Measurements from ENCODE around the gene HIPK1.
A peak's percentile ranks its signal among the peaks of the same experiment; 100 is the strongest.
"Not testable (repeated sequence)": the region's sequence is repeated elsewhere in the genome, so short reads cannot be mapped to it uniquely, and the experiment has no call there.

Gene HIPK1

DNA sequence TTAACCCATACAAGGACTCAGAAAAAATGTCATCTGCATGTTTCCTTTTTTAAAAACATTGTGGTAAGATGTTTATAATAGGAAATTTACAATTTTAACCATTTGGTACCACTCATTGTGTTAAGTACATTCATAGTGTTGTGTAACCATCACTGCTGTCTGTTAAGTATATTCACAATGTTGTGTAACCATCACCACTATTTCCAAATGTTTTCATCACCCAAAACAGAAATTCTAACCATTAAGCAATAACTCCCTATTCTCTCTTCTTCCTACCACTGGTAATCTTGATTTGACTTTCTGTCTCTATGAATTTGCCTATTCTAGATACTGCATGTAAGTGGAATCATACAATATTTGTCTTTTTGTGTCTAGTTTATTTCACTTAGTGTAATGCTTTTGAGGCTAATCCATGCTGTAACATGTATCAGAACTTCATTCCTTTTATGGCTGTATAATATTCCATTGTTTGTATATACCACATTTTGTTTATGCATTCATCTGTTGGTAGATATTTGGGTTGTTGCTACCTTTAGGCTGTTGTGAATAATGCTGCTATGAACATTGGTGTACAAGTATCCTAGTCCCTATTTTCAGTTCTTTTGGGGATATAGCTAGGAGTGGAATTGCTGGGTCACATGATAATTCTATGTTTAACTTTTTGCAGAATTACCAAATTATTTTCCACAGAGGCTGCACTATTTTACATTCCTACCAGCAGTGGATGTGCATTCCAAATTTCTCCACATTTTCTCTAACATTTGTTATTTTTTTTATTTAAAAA, 14.1 kb downstream of the HIPK1 start:
- TF ChIP-seq, protein P1, sequence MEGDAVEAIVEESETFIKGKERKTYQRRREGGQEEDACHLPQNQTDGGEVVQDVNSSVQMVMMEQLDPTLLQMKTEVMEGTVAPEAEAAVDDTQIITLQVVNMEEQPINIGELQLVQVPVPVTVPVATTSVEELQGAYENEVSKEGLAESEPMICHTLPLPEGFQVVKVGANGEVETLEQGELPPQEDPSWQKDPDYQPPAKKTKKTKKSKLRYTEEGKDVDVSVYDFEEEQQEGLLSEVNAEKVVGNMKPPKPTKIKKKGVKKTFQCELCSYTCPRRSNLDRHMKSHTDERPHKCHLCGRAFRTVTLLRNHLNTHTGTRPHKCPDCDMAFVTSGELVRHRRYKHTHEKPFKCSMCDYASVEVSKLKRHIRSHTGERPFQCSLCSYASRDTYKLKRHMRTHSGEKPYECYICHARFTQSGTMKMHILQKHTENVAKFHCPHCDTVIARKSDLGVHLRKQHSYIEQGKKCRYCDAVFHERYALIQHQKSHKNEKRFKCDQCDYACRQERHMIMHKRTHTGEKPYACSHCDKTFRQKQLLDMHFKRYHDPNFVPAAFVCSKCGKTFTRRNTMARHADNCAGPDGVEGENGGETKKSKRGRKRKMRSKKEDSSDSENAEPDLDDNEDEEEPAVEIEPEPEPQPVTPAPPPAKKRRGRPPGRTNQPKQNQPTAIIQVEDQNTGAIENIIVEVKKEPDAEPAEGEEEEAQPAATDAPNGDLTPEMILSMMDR (conservative IDR thresholded peaks at IDR 0.05; ENCODE audit: low read depth, low read length), result no peak
- DNase-seq (ENCODE audit: low read depth), result no peak
- H3K4me3 ChIP-seq (ENCODE audit: low read length), result no peak overlapping the region

DNA sequence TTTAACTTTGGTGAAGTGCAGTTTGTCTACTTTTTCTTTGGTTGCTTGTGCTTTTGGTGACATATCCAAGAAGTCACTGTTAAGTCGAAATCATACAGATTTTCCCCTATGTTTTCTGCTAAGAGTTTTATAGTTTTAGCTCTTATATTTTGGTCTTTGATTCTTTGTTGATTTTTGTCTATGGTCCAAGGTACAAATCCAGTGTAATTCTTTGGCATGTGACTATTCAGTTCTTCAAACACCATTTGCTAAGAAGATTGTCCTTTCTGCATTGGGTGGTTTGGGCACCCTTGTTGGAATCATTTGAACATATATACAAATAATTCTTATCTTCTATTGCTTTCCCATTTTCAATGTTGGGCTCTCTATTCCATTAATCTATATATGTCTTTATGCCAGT, 16.2 kb downstream of the HIPK1 start:
- H3K4me3 ChIP-seq (ENCODE audit: low read length), result no peak overlapping the region
- no peak for DNase-seq (ENCODE audit: low read depth)
- TF ChIP-seq, protein P1 (conservative IDR thresholded peaks at IDR 0.05; ENCODE audit: low read depth, low read length), result no peak

DNA sequence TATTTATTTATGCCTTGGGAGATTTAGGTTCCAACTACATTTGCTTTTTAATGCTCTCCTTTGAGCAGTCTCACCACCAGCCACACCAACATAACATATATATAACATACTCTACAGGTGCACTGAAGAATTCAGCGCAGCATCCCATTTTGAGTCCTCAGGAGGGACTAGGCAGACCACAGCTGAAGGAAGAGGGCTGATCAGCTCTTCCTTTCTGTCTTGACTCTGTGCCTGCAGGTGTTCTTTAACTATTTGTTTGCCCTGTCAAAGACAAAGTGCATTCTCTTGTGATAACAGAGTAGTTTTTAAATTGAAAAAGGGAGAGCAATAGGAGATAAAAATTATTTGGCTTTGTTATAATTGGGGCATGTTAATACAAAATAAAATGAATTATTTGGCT, 17.0 kb downstream of the HIPK1 start:
- no peak overlapping the region for H3K4me3 ChIP-seq (ENCODE audit: low read length)
- DNase-seq (ENCODE audit: low read depth), result no peak
- TF ChIP-seq, protein P1 (conservative IDR thresholded peaks at IDR 0.05; ENCODE audit: low read depth, low read length), result no peak

DNA sequence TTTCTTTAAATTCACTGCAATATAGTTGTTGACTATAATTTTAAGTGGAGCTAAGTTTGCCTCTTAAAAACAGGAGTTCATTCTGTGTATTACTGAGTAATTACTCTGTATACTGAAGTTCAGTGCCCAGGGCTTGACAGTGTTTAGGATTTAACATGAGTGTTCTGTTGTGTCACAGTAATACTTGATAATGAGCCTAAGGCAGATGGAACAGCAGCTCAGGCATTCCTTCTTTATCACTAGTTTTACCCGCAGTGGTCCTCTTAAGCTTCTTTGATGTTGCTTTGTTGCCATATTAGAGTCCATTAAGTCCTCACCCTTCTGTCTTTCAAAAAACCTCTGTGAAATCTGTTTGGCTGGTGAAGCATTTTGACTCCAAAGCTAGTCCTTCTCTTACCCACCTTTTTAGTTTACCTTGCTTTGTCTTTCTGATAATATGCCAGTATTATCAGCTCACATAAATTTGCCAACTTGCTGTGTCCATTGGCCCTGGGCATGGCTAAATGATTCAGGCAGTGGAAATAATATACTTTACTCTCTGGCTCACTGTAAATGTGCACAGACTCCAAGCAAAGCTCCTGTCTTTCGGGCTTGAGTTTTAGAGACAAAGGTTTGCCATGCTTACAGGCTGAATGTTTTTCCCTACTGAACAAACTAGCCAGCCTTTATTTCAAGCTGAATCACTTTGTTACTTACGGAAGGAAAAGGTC, 17.7 kb downstream of the HIPK1 start:
- TF ChIP-seq, protein P1 (conservative IDR thresholded peaks at IDR 0.05; ENCODE audit: low read depth, low read length), result no peak
- DNase-seq (ENCODE audit: low read depth), result no peak
- H3K4me3 ChIP-seq (ENCODE audit: low read length), result no peak overlapping the region

DNA sequence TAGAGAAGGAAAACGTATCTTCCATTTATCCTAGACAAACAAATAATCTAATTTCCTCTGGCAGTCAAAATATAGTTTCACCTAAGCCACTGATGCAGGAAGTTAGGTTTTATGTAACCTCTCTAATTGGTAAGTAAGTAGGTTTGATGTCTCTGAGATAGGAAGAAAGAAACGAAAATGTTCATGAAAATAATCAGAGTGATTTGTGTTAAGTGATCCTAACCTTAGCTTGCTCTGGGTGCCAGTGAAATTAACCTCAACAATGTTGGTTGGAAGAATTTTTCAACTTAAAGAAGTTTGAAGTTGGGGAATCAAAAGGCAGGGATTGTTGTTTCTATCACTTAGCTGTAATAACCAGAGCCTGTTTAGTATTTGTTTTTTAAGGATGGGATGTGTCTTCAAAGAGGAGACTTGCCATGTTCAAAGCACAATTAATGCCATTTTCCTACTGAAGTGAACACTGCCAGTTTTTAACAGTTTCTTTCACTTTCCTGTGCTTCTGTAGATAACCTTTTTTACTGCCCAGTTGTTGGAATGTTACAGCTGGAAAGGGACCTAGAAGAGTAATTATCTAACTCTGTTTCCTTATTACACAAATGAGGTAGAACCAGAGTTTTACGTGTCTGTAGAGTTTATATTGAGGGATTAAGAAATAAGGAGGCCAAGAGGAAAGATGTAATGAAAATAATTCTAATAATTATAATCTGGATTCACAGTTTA, 18.4 kb downstream of the HIPK1 start:
- TF ChIP-seq, protein P1 (conservative IDR thresholded peaks at IDR 0.05; ENCODE audit: low read depth, low read length), result no peak
- no peak overlapping the region for H3K4me3 ChIP-seq (ENCODE audit: low read length)
- DNase-seq (ENCODE audit: low read depth), result no peak

DNA sequence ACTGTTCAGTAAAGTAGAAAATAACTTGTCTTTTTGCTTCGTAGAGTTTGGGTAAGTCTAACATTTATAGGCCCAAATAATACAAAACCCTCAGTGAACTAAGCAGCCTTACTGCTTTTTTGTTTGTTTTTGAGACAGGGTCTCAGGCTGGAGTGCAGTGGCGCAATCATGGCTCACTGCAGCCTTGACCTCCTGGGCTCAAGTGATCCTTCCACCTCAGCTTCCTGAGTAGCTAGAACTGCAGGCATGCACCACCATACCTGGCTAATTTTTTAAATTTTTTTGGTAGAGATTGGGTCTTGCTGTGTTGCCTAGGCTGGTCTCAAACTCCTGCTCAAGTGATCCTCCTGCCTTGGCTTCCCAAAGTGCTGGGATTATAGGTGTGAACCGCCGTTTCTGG, 19.0 kb downstream of the HIPK1 start:
- DNase-seq (ENCODE audit: low read depth); H3K4me3 ChIP-seq (ENCODE audit: low read length): not testable (repeated sequence)

DNA sequence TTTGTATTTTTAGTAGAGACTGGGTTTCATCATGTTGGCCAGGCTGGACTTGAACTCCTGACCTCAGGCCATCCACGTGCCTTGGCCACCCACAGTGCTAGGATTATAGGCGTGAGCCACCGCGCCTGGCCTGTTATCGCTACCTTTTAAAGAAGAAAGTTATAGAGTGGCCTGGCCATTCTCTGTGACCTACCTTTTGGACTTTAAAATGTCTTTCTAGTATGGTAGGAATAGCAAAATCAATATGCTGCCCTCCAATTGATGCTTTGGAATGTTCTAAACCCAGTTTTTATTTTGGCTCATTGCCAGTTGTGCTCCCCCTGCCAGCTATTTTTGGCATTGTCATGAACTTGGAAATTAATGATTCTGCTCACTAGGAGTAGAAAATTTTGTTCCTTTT, 19.9 kb downstream of the HIPK1 start:
- no peak for DNase-seq (ENCODE audit: low read depth)
- H3K4me3 ChIP-seq (ENCODE audit: low read length), result no peak overlapping the region
- TF ChIP-seq, protein P1 (conservative IDR thresholded peaks at IDR 0.05; ENCODE audit: low read depth, low read length), result peak; percentile 52
